HTERT RPE-1 (cell line): ENCODE data around the gene LSM14B.

ENCODE experiments used
- in situ Hi-C: fragments of 300-500 bp; cut with MboI; formaldehyde crosslinking; loops from 4 replicates; pipeline ENCODE4 v1.14.3; 2020; ENCODE audit warnings: low sequenced_read_pairs

LSM14B gene

GRCh38 chr20:62160876-62161275, 38.6 kb downstream of the LSM14B start:
- in situ Hi-C loops, result no loop called here

DNA sequence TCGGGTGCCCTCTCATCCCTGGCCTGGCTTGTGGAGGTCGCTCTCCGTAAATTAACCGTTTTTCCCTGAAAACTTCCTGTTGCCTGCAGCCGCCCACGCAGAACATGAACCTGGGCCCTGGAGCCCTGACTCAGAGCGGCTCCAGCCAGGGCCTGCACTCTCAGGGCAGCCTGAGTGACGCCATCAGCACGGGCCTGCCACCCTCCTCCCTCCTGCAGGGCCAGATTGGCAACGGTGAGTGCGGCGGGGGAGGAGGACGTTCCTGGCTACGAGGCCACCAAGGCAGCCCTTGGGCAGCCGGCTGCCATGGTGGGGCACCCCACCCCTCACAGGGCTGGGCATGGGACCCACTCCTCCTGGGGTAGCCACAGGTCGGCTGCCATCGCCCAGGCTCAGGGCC, 39.1 kb downstream of the LSM14B start:
- in situ Hi-C loops, result no loop called here

DNA sequence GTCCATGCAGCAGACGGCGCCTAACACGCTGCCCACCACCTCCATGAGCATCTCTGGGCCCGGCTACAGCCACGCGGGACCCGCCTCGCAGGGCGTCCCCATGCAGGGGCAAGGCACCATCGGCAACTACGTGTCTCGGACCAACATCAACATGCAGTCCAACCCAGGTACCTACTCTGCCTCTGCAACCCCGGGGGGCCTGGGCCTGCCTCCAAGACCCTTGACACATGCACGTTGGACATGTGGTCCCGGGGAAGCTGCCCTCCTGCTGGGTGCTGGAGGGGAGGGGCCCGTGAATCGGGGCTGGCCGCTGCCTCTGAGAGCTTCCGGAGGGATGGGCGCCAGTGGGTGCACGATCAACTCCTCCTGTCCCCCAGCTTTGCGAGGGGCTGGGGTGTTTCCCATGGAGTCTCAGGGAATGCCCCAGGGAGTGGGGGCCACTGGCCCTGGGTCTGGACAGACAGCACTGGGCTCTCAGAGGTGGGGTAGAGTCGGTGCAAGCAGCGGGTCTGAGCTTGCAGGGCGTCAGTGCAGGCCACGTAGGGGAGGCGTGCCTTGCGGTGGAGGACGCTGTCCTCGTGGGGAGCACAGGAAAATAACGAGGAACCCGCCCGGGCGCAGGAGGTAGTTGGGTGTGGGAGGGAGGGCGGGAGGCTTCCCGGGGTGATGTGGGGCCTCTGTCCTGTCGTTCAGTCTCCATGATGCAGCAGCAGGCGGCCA, 40.6 kb downstream of the LSM14B start:
- in situ Hi-C loops, result no loop called here

- in situ Hi-C loops, result no loop called here
These were observed 41.2 kb downstream of the LSM14B start for GRCh38 chr20:62163485-62163865.

DNA sequence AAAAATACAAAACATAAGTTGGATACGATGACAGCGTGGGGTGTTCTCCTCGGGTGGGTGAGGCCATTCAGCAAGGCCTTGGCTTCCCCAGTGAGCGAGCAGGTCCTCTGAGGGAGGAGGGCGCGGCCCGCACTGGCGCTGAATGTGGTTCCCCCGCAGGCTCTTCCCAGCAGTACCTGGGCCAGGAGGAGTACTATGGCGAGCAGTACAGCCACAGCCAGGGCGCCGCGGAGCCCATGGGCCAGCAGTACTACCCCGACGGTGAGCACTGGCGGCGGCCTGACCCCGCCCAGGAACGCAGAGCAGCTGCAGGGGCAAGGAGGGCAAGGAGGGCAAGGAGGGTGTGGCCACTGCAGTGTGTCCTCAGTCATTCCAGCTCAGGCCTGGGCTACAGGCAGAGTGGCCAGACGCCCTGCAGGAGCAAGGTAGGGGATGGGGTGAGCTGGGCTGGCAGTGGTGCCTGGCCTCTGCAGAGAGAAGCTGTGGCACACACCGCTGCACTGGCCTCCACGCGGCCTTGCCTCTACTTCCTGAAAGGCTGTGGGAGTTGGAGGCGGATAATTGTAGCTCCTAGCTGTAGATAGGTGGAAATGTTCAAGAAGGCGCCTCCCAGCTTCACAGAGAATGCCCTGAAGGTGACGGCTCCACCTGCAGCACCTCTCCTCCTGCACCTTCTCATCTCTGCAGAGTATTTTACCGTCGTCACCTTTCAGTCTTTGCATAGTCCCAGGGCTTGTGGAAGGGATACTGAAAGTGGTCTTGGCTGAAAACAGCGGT, 41.9 kb downstream of the LSM14B start:
- in situ Hi-C loops, result no loop called here

DNA sequence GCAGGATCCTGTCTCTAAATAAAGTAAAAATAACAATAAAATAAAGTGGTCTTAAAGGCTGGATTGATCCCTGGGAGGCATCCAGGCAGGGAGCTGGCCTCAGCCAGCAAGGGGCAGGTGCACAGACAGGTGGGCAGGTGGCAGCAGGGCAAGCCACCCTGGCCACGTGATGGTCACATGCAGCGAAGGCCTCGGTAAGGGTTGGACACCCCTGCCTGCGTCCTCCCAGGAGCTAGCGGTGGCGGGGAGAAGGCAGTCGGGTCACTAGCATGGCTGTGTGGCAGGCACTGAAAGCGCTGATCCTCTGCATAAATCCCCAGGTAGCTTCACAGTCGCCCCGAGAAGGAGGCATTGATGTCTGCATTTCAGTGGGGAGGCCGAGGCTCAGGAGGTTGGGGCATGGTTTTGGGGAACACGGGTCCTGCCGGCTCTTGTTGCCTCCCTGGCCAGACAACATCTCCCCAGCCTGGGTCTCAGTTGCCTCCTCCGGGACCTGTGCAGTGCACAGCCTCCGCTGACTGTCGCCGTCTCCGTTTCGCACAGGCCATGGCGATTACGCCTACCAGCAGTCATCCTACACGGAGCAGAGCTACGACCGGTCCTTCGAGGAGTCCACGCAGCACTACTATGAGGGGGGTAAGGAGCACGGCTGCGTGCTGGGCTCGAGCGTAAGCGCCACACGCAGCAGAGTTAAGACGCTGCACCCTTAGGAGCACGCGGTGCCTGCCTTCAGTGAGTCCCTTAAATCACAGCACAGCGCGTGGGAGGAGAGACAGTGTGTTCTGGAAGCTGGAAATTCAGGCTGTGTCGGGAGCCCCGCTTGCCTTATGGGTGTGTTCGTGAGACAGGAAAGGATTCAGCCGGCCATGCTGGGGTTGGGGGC, 42.8 kb downstream of the LSM14B start:
- in situ Hi-C loops, result no loop called here

DNA sequence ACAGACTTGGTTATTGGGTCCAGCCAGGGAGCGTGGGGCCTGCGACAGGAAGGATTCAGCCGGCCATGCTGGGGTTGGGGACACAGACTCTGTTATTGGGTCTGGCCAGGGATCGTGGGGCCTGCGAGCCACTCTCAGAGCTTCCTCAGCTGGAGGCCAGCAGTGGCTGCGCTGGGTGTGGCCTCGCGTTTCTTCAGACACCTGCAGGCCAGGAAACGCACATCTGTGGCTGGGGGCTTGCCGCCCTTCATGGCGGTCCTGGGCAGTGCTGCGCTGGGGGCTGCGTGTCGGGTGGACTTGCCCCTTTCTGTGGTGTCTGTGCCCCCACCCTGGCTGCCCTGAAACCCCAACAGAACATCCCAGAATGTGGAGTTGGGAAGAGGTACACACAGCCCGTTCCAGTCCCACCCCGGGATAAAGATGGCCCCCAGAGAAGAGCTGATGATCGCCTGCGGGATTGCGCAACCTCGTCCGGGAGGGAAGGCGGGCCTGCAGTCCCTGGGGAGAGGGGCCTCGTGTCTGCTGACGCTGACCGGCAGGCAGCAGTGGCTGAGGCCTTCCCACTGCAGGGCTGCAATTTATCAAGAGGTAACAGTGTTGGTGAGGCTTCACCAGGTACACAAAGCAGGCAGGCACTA, 43.6 kb downstream of the LSM14B start:
- in situ Hi-C loops, result no loop called here

- in situ Hi-C loops, result no loop called here
These were observed 45.2 kb downstream of the LSM14B start for GRCh38 chr20:62167474-62167873.

DNA sequence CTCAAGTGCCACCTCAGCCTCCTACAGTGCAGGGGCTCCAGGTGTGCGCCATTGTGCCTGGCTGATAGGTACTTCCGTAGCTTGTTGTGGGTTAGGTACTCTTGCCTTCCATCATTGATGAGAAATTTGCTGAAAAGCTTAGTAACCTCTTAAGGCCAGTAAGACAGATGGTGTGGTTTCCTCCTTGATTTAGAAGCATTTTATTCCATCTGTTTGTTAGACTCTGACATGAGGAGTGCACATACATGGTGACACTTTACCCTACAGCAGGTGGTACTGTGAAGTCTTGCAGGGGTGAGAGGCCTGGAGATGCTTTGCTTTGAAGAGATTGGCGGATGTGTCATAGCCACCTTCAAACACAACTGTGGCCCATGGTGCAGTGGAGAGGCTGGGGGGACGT, 45.8 kb downstream of the LSM14B start:
- in situ Hi-C loops, result no loop called here

GRCh38 chr20:62168890-62169435, 46.7 kb downstream of the LSM14B start:
- in situ Hi-C loops, result no loop called here

GRCh38 chr20:62170536-62170935, 48.3 kb downstream of the LSM14B start:
- in situ Hi-C loops, result no loop called here

DNA sequence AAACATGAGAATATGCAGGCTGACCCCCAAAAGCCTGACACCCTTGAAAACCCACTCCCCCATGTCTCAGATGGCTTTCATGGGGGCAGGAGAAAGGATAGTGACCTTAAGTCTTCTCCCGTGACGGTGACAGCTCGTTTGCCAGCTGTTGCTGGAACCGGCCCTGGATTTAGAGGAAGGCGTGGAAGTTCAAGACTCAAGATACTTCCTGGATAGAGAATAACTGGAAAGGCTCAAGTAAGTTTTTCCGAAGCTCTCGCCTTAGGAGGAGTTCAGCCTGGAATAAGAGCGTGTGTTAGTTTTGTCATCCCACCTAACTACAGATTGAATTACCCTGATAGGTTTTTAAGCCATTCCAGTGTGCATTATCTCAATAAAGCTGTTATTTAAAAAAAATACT, 49.0 kb downstream of the LSM14B start:
- in situ Hi-C loops, result no loop called here

DNA sequence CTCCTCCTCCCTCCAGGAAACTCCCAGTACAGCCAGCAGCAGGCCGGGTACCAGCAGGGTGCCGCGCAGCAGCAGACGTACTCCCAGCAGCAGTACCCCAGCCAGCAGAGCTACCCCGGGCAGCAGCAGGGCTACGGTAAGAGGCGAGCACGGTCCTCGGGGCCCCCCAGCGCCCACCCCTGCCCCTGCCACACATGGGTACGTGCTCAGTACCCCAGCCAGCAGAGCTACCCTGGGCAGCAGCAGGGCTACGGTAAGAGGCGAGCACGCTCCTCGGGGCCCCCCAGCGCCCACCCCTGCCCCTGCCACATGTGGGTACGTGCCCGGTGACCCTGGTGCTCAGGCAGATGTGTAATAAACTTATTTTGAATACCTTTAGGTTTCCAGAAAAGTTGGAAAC, 50.4 kb downstream of the LSM14B start:
- in situ Hi-C loops, result no loop called here

DNA sequence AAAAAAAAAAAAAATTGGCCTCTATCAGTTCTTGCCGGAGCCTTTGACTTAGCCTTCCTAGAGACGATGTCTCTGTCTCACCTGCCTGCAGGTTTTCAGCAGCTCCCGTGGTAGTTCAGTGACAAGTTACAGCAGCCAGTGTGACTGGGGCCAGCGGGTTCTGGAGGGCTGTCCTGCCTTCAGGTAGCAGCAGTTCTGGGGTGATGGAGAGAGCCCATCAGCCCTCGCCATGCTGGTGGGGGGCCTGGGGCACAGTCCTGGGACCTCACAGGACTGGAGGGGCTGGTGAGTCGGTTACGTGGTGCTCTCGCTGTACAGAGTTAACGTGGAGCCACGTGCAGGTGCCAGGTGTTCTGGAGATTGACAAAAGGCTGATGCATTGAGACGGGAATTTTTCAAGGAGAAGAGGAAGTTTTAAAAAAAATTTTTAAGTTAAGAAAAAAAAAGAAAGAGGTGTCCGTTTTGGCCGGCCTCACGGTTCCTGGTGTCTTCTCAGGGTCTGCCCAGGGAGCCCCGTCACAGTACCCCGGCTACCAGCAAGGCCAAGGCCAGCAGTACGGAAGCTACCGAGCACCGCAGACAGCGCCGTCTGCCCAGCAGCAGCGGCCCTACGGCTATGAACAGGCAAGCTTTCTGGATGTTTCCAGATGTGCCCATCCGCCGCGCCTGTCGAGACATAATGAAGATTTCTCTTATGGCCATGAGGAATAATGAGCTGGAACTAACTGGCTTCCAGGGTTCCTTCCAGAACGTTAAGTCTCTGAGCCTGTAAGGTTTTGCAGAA, 51.9 kb downstream of the LSM14B start:
- in situ Hi-C loops, result no loop called here

DNA sequence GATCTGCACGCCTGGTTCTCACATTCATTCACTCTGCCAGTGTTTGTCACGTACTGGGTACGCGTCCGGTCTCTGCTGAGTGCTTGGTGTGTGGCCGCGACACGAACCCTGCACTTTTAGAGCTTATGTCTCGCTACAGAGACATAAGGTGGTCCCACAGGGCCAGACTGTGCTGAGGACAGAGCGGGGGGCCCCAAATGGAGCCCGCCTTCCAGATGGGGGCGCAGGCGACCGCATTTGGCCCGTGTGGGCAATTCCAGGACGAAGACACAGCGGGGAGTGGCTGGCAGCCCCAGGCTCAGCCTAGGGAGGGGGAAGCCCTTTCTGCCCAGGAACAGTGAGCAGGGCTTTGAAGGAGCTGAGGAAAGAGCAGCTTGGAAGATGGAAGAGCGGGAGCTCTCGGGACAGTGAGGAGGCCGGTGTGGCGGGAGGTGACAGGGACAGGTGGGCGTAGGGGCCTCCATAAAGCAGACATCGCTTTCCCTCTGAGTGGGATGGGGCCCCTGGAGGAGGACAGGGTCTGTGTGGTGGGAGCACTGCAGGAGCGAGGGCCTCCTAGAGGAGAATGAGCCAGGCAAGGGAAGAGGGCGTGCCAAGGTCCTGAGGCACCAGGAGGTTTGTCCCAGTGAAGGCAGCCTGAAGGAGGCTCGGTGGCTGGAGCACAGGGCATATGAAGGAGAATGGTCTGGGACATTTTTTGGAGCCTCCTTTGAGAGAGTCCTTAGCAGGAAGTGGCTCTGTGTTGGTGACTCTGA, 52.8 kb downstream of the LSM14B start:
- in situ Hi-C loops, result no loop called here

GRCh38 chr20:62175711-62176110, 53.4 kb downstream of the LSM14B start:
- in situ Hi-C loops, result no loop called here

DNA sequence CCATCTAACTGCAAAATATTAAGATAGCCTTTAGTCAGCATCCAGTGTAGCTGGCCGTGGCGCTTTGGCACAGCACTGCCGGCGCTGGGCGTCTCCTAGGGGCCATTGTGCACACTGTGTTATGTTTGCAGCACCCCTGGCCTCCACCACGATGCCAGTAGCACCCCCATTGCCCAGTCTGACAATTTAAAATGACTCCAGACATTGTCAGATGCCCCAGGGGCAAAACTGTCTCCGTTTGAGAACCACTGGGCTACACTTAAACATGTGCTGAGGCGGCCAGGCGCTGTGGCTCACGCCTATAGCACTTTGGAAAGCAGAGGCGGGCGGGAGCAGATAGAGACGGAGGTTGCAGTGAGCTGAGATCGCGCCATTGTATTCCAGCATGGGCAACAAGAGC, 54.6 kb downstream of the LSM14B start:
- in situ Hi-C loops, result no loop called here

DNA sequence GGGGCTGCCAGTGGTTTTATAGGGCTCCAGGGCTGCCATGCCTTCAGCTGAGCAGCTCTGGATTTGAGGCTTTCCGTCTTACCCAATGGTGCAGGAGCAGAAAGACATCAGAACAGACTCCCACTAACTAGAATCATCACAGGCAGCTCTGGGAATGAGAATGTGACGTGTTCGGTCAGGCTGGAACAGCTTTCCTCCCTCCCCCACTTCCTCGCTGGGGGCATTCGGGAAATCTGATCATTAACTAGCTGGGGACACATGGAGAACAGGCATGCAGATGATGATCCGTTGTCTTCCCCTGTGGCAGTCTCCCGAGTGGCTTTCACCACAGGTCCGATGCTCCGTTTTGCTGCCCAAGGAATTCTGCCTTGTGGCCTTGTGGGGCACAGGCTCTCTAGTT, 55.0 kb downstream of the LSM14B start:
- in situ Hi-C loops, result no loop called here
